ENCODE results near the gene CIROP.

DNA sequence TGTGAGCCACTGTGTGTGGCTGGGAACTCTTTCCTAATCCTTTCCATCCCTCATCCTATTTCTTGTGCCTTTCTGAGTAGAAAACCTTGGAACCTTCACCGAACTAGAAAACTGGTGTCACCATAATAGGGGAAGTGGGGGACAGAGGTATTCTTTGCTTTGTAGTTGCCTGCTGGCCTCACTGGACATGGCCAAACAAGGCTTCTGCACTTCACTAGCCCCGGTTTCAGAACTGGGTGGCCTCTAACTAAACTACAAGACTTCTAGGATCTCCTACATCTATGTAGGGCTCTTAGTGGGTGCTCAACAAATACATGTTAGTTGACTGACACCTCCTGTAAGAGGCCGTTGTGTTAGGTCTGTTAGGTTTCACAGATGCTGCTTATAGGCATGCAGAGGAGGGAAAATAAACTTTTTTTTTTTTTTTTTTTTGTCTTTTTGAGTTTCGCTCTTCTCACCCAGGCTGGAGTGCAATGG lies 597 bp upstream of the CIROP start:
- TF ChIP-seq, protein P1, sequence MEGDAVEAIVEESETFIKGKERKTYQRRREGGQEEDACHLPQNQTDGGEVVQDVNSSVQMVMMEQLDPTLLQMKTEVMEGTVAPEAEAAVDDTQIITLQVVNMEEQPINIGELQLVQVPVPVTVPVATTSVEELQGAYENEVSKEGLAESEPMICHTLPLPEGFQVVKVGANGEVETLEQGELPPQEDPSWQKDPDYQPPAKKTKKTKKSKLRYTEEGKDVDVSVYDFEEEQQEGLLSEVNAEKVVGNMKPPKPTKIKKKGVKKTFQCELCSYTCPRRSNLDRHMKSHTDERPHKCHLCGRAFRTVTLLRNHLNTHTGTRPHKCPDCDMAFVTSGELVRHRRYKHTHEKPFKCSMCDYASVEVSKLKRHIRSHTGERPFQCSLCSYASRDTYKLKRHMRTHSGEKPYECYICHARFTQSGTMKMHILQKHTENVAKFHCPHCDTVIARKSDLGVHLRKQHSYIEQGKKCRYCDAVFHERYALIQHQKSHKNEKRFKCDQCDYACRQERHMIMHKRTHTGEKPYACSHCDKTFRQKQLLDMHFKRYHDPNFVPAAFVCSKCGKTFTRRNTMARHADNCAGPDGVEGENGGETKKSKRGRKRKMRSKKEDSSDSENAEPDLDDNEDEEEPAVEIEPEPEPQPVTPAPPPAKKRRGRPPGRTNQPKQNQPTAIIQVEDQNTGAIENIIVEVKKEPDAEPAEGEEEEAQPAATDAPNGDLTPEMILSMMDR (IDR thresholded peaks at IDR 0.05; ENCODE audit: low read depth, low read length, missing input control) = no peak
- no peak for TF ChIP-seq FOXA2 (IDR thresholded peaks at IDR 0.05)
